ENCODE results near the gene NPHP4.

DNA sequence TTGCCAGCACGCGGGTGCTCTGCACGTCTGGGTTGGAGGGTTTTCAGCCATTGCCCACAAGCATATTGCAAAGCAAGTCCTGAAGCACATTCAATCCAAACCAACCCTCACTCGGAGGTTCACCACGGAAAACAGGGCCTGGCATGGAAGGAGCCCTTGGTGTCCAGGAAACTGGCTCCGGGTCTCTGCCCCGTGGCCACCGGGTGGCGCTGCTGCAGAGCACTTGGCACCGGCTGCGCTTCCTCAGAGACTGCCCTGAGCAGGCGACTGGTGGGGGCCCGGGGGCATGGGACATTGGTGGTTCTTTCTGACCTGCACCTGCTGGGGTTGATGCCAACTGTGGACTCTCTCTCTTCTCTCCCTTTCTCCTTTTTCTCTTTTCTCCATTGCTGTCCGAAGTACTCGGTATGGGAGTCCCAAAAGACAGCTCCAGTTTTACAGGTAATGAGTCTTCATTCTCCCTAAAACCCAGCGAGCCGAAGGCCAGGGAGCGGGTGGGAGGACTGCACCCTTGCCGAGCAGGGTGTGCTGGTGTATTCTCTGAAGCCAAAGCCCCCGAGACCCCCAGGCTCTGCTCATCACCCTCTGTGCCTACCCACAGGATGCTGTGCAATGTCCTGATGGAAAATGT is 49.3 kb upstream of the NPHP4 start:
- no peak for TF ChIP-seq POLR2AphosphoS5 (IDR thresholded peaks at IDR 0.05; ENCODE audit: borderline replicate concordance, low read depth, low read length)
- no peak for TF ChIP-seq EZH2 (IDR thresholded peaks at IDR 0.05)

Data from SK-N-MC (cell line).